GM19099 (cell line): Measurements from ENCODE around the gene WDR86.

Experiments used
- POLR2A ChIP-seq: IDR thresholded peaks from 3 replicates; pipeline ENCODE4 v1.6.1; 2011; ENCODE audit warnings: low read depth; ENCODE audit not compliant: insufficient read length; ENCODE audit errors: extremely low read depth

Gene WDR86

DNA sequence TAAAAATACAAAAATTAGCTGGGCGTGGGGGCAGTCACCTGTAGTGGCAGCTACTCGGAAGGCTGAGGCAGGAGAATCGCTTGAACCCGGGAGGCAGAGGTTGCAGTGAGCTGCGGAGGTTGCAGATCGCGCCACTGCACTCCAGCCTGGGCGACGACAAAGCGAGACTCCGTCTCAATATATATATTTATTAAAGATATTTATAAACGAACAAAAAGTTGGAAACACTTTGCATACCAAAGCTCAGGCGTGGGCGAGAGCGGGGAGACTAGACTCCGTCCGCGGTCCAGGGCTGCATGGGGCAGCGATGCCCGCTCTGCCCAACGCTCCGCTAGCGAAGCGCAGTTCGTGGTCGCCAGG is 38.0 kb upstream of the WDR86 start:
- no peak for TF ChIP-seq POLR2A

DNA sequence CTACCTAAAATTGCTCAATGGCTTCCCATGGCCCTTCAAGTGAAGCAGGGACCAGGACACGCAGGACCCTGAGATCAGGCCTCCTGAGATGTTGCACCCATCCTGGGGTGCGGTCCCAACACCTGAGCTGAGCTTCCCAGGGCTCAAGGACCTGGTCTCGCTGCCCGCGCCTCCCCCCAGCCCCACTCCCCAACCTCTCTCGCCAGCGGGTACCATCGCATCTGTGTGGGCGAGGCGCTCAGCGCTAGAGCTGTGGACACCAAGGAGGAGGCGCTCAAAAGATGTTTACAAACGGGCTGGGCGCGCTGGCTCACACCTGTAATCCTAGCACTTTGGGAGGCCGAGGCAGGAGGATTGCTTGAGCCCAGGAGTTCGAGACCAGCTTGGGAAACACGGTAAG is 37.5 kb upstream of the WDR86 start:
- no peak for TF ChIP-seq POLR2A

DNA sequence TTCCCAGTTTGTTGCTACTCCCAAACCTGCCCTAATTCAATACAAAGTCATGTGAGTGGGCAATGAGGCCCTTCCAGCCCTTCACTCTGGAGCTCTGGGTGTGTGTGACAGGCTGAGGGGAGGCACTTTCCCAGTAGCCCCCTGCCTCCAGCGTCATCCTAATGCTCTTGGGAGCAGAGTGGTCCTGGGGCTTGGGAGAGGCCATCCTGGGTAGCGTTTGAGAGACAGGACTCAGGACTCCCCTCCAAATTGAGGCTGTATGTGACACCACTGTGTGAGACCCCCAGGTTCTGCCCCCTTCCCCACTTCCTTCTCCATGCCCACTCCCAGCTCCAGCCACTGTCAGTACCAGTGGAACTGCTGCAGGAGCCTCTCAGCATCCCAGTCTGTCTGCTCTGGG is 36.6 kb upstream of the WDR86 start:
- no peak for TF ChIP-seq POLR2A

DNA sequence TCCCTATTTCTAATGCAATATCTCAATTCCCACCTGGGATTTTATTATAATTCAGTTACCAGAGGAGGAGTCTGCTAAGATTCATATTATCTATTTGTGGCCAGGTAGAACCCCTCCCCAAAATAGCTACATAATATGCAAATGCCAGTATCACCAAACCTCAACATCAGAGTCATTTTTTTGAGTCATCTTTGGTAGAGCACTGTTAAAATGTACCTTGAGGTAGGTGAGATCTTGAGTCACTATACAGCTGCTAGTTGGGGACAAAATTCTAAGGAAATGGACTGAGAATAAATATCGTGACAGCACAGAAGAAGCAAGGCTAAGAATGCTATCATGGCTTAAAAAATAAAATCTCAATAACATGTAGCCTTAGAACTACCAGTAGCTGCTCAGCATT is 34.8 kb upstream of the WDR86 start:
- no peak for TF ChIP-seq POLR2A

DNA sequence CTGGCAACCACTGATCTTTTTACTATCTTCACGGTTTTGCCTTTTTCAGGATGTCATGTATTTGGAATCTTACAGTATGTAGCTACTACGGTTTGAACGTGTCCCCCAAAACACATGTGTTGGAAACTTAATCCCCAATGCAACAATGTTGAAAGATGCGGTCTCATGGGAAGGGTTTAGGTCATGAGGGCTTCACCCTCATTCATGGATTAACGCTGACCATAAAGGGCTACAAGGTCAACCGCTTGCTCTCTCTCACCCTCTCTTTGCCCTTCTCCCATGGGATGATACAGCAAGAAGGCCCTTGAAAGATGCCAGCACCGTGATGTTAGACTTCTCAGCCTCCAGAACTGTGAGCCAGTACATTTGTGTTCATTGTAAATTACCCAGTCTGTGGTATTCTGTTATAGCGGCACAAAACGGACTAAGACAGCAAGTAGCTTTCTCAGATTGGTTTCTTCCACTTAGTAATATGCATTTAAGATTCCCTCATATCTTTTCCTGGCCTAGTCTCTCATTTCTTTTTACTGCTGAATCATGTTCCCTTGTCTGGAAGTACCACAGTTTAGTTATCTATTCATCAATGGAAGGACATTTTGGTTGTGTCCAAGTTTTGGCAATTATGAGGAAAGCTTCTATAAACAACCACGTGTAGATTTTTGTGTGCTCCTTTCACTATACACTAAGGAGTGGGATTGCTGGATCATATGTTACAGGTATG is 33.1 kb upstream of the WDR86 start:
- no peak for TF ChIP-seq POLR2A

DNA sequence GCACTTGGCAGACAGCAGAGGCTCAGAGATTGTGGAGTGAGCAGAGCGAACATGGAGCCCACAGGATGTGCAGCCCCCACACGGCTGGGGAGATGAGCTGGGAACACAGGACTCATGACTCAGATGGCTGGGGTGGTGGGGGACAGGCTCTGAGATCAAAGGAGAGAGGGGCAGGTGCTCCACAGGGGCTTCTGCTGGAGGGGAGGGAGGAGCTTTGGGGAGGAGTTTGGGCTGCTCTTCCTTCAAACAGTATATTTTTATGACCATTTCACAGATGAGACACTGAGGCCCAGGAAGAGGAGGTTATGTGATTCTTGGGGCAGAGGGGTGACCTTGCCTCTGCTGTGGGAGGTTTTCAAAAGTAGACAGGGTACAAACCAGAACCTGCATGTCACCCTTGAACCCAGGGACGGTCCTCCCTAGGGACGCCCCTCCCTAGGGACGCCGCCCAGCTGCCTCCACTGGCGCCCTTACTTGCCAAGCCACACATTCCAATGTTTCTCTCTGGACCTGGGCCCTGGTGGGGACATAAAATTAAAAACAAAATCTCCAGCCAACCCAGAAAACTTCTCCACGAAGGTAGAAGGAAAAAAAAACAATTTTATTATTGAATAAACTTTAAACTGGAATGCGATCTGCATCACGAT is 31.1 kb upstream of the WDR86 start:
- no peak for TF ChIP-seq POLR2A

DNA sequence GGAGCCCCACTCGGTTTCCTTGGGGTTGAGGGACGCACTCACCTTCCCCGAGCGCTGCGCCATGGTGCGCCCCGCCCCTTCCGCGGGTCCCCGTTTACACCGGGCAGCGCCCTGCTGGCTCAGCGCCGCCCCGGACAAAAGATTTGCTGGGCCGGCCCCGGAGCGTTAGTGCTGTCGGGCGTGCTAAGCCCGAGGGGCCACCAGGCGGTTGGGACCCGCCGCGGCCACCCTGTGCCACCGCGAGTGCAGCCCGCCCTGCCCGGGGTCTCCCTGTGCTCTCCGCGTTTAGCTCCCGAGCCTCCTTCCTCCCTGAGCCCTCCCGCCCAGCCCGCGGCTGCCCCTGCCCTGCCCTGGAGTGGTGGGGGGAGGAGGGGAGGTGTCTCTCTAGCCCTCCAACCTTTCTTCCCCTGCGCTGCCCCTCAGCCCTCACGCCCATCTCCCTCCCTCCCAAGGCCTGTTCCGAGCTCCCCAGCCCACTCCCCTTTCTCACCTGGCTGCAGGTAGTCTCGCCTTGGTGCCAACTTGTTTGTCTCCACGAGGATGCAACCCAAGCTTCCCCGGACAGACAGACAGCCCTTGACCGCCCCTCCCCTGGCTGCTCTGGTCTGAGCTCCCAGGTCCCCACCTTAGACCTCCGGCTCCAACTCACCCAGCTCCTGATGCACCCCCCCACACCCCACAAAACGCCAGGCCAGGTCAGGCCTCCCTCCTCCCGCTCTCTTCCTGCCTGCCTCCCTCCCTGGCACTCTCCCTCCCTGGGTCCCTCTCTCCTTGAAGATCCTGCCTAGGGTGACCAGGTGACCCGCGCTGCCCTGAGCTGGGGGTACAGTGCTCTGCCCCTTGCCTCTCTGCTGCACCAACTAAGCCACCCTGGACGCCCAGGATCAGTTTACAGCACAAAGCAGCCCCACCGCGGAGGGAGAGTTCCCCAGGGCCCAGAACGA is 30.3 kb upstream of the WDR86 start, which contains the start of gene CRYGN:
Gene CRYGN, minus strand, starts transcription at position 287 of the 944 bp plus-strand sequence. Its CDS starts 224 bp downstream, at position 63.
- no peak for TF ChIP-seq POLR2A

DNA sequence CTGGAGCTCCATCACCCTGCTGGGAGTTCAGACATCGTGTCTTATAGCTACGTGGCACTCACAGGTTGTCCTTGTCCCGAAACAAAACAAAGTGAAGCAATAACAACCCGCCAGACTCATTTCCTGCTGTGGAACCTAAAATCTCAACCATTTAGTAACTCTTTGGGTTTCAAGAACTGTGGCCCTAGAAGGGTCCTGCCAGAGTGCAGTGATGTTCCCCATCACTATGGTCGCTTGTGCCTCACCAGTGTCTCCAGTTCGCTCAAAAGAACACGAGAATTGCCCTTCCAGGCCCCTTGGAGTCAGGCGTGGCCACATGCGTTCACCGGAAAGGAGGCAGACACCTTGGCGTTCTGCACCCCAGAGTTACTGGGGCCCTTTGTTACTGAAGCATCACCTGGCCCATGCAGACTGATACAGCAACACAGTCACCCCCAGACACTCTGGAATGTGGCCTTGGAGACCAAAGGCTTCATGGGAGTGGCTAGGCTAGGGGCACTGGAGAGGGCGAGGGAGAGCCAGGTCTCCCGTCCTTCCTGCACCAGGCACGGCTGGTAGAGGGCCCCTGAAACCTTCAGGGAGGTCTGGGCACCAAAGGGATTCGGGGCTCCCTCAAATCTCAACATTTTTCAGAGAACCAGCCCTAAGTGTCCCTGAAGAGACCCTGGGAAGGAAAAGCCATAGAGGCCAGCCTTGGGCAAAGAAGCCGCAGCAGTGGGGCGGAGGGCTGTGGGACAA is 29.2 kb upstream of the WDR86 start:
- TF ChIP-seq POLR2A = no peak

DNA sequence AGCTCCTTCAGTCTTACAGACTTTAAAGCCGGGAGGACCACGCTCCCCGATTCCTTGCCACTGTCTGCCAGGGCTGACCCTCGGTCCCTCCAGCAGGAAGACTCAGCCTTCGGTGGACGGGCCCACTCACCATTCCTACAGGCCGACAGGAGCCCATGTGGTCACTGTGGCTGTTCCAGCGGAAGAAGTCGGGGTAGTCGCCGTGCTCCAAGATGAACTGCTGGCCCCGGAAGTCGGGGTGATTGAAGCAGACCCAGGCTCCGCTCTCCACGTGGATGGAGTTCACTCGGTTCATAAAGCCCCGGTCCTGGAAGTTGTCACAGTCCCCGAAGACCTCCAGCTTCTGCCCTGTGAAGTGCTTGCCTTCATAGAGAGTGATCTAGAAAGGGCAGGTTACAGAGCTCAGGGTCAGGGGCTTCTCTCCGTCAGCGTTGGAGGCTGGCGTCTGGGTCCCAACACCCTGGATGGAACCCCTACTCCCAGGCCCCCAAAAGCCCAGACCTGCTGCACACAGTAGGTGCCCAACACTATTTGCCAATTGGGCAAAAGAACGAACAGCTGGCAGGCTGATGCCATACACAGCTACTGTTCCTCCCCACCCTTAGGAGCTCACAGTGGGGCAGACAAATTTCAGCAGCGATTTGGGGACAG is 28.2 kb upstream of the WDR86 start:
- TF ChIP-seq POLR2A = no peak

DNA sequence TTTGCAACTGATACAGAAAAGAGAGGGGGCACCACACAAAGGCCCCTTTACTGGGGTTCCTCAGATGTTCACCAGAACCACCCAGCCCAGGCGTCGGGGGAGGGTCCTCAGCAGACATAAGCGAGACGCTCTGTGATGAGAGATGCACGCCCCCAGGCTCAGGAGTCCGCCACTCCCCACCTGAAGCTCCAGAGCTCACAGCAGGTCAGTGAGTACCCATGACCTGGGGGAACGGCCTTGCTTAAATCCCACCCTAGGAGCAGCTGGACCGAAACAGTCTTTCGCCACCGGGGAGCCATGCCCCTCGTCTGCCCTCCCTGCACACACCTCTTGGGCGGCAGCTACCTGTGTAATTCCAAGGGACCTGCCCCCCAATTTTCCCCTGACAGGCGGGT is 27.3 kb upstream of the WDR86 start:
- no peak for TF ChIP-seq POLR2A

DNA sequence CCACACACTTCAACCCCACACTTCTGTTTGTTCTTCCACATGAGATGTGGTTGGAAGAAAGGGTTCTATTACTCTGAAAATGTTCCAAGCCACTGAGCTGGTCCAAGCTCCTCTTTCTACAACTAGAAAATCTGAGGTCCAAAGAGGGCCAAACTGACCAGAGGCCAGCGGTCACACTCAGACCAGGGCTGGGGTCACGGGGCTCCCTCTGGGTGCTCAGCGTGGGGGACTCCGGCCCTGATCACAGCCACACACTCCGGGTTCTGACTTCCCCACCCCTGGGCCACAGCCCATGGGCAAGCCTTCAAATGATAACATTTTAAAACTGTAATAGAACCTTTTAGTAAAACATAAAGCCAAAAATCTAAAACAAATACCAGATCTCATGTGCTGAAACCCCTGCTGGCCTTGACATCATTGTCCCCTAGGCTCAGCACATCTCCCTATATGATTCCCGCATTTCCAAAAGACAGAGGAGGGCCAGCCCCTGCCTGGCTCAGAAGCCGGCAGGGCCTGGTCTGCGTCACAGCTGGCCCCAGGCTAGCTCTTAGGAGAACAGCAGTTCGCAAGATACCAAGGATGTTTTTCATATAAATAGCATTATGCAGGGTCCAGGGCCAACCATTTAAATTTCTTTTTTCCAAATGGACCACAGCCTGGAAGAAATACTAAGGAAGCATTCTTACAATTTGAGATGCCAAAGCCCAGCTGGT is 26.8 kb upstream of the WDR86 start:
- TF ChIP-seq POLR2A = no peak

DNA sequence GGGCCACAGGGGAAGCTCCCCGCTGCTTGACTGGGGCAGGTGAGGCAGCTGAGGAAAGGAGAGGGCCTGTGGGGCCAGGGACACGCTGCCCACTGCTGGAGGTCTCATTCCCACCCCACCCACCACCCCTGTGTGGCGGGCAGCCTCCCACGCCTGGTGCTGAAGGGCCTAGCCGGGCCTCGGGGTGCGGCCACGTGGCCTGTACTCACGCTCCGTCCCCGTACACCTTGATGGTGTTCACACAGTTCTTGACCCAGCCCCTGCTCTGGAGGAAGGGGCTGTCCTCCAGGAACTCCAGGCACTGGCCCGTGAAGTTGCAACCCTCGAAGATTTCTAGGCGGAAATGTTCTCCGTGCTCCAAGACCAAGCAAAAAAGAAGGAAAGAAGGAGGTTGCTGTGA is 26.1 kb upstream of the WDR86 start:
- no peak for TF ChIP-seq POLR2A

DNA sequence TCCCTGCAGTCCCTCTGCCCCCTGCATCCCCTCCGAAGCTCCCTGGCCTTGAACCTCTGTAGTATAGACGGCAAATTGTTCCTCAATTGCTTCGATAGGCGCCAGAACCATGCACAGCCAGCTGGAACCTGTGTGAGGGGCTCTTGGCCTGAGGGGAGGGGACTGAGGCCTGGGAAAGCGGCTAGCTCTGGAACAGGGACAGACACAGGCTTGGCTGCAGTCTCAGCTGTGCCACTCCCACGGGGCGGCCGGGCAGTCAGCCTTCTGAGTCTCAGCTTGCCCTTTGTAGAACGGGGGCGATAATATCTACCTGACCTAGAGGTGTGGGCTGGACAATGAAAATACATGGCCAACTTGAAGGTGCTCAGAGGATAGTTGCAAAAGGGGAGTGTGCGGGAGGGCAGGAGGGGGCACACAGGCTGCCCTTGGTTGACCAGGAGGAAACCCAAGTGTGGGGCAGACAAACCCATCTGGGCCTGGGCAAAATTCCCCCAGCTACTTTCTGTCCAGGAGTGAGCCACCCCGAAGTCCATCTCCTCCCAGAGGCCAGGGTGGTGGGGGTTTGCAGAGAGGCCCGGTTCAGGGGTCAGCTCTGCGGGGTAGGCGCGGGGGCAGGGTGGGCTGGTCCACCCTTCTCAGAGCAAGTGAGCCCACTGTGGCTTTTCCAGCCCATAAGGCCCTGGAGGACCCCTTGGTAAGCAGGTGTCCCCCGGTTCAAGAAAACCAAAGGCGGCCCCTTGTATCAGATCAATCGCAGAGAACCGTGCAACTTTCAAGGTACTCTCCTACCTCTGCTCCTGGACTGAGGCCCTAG is 25.5 kb upstream of the WDR86 start:
- TF ChIP-seq POLR2A = no peak
